ENCODE measurements around the gene HTATIP2.
"Not testable (repeated sequence)": the region's sequence is repeated elsewhere in the genome, so short reads cannot be mapped to it uniquely, and the experiment has no call there.

The HTATIP2 gene

GRCh38 chr11:20372081-20372626, 8.6 kb downstream of the HTATIP2 start:
- no peak for DNase-seq

- no peak for DNase-seq
Observed at GRCh38 chr11:20373147-20373546, 9.6 kb downstream of the HTATIP2 start.

- DNase-seq, result no peak
Observed at GRCh38 chr11:20373568-20374209, 10.2 kb downstream of the HTATIP2 start.

- DNase-seq, result peak; percentile 42 to 63 (median 55)
Observed at GRCh38 chr11:20374741-20375300, 11.3 kb downstream of the HTATIP2 start.

GRCh38 chr11:20376162-20376730, 12.7 kb downstream of the HTATIP2 start:
- DNase-seq, result no peak

GRCh38 chr11:20385996-20386395, 22.5 kb downstream of the HTATIP2 start:
- DNase-seq, result not testable (repeated sequence)

- peak; percentile 96 to 99 (median 99) for DNase-seq
Observed at GRCh38 chr11:20387261-20388095, 24.0 kb downstream of the HTATIP2 start, which contains the start of gene PRMT3. PRMT3 (plus strand) TSS chr11:20387716; CDS start chr11:20387747, 31 bp downstream.

- peak in 2 of 3 donors; percentile 27 to 43 for DNase-seq
Observed at GRCh38 chr11:20388096-20389055, 24.9 kb downstream of the HTATIP2 start.

- DNase-seq, result peak; percentile 47 to 63 (median 53)
Observed at GRCh38 chr11:20397281-20397680, 33.8 kb downstream of the HTATIP2 start.

GRCh38 chr11:20399498-20399897, 36.0 kb downstream of the HTATIP2 start:
- no peak for DNase-seq

GRCh38 chr11:20403059-20403458, 39.5 kb downstream of the HTATIP2 start:
- no peak for DNase-seq

- DNase-seq, result no peak
Observed at GRCh38 chr11:20406484-20406883, 43.0 kb downstream of the HTATIP2 start.

GRCh38 chr11:20407344-20407743, 43.8 kb downstream of the HTATIP2 start:
- DNase-seq, result no peak

GRCh38 chr11:20415432-20415831, 51.9 kb downstream of the HTATIP2 start:
- DNase-seq, result no peak

GRCh38 chr11:20417771-20418170, 54.3 kb downstream of the HTATIP2 start:
- DNase-seq, result no peak

GRCh38 chr11:20421946-20422345, 58.4 kb downstream of the HTATIP2 start:
- DNase-seq, result no peak

GRCh38 chr11:20429216-20429615, 65.7 kb downstream of the HTATIP2 start:
- DNase-seq, result no peak

Data from suppressor macrophage treated with lipopolysaccharide for 1 hour (primary cell).